ENCODE data around the gene SNAP47.

SNAP47 gene

GRCh38 chr1:227758366-227758765 is 23.1 kb downstream of the SNAP47 start:
- no peak for DNase-seq (ENCODE audit: low read depth)

GRCh38 chr1:227759341-227760300 is 24.4 kb downstream of the SNAP47 start:
- DNase-seq (ENCODE audit: low read depth): peak; percentile 92
- TF ChIP-seq, protein P1, sequence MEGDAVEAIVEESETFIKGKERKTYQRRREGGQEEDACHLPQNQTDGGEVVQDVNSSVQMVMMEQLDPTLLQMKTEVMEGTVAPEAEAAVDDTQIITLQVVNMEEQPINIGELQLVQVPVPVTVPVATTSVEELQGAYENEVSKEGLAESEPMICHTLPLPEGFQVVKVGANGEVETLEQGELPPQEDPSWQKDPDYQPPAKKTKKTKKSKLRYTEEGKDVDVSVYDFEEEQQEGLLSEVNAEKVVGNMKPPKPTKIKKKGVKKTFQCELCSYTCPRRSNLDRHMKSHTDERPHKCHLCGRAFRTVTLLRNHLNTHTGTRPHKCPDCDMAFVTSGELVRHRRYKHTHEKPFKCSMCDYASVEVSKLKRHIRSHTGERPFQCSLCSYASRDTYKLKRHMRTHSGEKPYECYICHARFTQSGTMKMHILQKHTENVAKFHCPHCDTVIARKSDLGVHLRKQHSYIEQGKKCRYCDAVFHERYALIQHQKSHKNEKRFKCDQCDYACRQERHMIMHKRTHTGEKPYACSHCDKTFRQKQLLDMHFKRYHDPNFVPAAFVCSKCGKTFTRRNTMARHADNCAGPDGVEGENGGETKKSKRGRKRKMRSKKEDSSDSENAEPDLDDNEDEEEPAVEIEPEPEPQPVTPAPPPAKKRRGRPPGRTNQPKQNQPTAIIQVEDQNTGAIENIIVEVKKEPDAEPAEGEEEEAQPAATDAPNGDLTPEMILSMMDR (IDR thresholded peaks at IDR 0.05; ENCODE audit: control insufficient read depth, insufficient read depth, low read depth, low read length, missing control alignments): no peak
- no peak overlapping the region for H3K4me3 ChIP-seq (ENCODE audit: control insufficient read depth, low read depth, low read length)

More at GRCh38 chr1:227758366-227758765, 23.1 kb downstream of the SNAP47 start:
- H3K4me3 ChIP-seq (ENCODE audit: control insufficient read depth, low read depth, low read length): no peak overlapping the region
- TF ChIP-seq, protein P1 (IDR thresholded peaks at IDR 0.05; ENCODE audit: control insufficient read depth, insufficient read depth, low read depth, low read length, missing control alignments): no peak

- no peak for DNase-seq (ENCODE audit: low read depth)
- H3K4me3 ChIP-seq (ENCODE audit: control insufficient read depth, low read depth, low read length): no peak overlapping the region
- TF ChIP-seq, protein P1 (IDR thresholded peaks at IDR 0.05; ENCODE audit: control insufficient read depth, insufficient read depth, low read depth, low read length, missing control alignments): no peak
Measured at GRCh38 chr1:227760377-227760776, 25.1 kb downstream of the SNAP47 start.

- no peak overlapping the region for H3K4me3 ChIP-seq (ENCODE audit: control insufficient read depth, low read depth, low read length)
- TF ChIP-seq, protein P1 (IDR thresholded peaks at IDR 0.05; ENCODE audit: control insufficient read depth, insufficient read depth, low read depth, low read length, missing control alignments): no peak
- no peak for DNase-seq (ENCODE audit: low read depth)
Measured at GRCh38 chr1:227761621-227762230, 26.5 kb downstream of the SNAP47 start.

DNA sequence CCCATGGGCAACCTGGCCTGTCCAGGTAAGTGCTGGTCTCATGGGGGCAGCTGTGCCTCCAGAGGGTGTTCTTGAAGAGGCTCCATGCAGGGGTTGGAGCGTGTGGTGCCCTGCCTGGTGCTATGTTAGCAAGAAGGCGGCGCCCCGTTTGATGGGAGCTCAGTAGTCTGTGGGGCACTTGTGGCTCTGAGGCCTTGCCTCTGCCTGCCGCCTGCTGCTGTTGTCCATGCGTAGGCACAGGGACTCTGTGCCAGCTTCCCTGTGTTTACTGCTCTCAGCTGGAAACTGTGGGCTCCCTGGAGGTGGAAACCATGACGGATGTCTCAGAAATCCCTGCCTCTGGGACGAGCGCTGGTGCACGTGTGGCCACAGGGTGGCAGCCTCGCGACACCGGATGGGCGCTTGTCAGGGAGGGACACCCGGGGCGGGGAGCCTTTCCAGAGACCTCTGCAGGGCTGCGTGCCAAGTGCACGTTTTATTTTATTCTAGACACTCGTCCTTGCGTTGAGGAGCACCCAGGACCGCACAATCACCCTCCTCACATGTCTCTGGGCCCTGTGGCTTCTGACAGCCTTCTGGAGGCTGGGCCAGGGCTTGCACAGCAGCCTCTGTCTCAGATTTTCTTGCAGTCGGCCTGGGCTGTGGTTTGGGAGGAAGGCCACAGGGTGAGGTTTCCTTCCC is 27.1 kb downstream of the SNAP47 start:
- DNase-seq (ENCODE audit: low read depth): no peak

More for the DNA sequence above, 27.1 kb downstream of the SNAP47 start:
- TF ChIP-seq, protein P1 (IDR thresholded peaks at IDR 0.05; ENCODE audit: control insufficient read depth, insufficient read depth, low read depth, low read length, missing control alignments): peak; percentile 92
- no peak overlapping the region for H3K4me3 ChIP-seq (ENCODE audit: control insufficient read depth, low read depth, low read length)

Data from AG09309 (cell line).